ENCODE results near the gene PARP3.

PARP3 gene

GRCh38 chr3:51941463-51941797 is 733 bp upstream of the PARP3 start:
- TF ChIP-seq, protein P1, sequence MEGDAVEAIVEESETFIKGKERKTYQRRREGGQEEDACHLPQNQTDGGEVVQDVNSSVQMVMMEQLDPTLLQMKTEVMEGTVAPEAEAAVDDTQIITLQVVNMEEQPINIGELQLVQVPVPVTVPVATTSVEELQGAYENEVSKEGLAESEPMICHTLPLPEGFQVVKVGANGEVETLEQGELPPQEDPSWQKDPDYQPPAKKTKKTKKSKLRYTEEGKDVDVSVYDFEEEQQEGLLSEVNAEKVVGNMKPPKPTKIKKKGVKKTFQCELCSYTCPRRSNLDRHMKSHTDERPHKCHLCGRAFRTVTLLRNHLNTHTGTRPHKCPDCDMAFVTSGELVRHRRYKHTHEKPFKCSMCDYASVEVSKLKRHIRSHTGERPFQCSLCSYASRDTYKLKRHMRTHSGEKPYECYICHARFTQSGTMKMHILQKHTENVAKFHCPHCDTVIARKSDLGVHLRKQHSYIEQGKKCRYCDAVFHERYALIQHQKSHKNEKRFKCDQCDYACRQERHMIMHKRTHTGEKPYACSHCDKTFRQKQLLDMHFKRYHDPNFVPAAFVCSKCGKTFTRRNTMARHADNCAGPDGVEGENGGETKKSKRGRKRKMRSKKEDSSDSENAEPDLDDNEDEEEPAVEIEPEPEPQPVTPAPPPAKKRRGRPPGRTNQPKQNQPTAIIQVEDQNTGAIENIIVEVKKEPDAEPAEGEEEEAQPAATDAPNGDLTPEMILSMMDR (IDR thresholded peaks at IDR 0.05; ENCODE audit: borderline replicate concordance, extremely low read depth, low read length, poor library complexity, severe bottlenecking): no peak
- TF ChIP-seq EZH2 (IDR thresholded peaks at IDR 0.05; ENCODE audit: borderline replicate concordance, low read depth, low read length, severe bottlenecking): no peak
- H3K27ac ChIP-seq (ENCODE audit: low read length): peak overlapping the region; percentile 54
- H3K4me1 ChIP-seq (ENCODE audit: insufficient read depth, low read length): peaks cover 41% of the 10 kb centered on the region
- H4K20me1 ChIP-seq (ENCODE audit: insufficient read depth, low read length): peaks cover 13% of the 10 kb centered on the region
- no peaks in the 10 kb centered on the region for H3K9me3 ChIP-seq (ENCODE audit: insufficient read depth, low read length, severe bottlenecking)
- peak overlapping the region; percentile 97 for H3K4me2 ChIP-seq (ENCODE audit: insufficient read depth, low read length)
- H3K9ac ChIP-seq (ENCODE audit: low read depth, low read length): peak overlapping the region; percentile 77
- peak overlapping the region; percentile 69 for H2AFZ ChIP-seq (ENCODE audit: low read depth, low read length)
- H3K27me3 ChIP-seq (ENCODE audit: insufficient read depth, low read length, poor library complexity): no peaks in the 10 kb centered on the region
- no peak for DNase-seq
- no peak for ATAC-seq (ENCODE audit: insufficient read depth, low read depth)
- peaks cover 30% of the 10 kb centered on the region for H3K36me3 ChIP-seq (ENCODE audit: insufficient read depth, low read length)
- peak overlapping the region; percentile 82 to 84 for H3K4me3 ChIP-seq (ENCODE audit: low read depth in 1 of 2, low read length in 2 of 2)
- peaks cover 33% of the 10 kb centered on the region for H3K79me2 ChIP-seq (ENCODE audit: insufficient read depth, low read length)

DNA sequence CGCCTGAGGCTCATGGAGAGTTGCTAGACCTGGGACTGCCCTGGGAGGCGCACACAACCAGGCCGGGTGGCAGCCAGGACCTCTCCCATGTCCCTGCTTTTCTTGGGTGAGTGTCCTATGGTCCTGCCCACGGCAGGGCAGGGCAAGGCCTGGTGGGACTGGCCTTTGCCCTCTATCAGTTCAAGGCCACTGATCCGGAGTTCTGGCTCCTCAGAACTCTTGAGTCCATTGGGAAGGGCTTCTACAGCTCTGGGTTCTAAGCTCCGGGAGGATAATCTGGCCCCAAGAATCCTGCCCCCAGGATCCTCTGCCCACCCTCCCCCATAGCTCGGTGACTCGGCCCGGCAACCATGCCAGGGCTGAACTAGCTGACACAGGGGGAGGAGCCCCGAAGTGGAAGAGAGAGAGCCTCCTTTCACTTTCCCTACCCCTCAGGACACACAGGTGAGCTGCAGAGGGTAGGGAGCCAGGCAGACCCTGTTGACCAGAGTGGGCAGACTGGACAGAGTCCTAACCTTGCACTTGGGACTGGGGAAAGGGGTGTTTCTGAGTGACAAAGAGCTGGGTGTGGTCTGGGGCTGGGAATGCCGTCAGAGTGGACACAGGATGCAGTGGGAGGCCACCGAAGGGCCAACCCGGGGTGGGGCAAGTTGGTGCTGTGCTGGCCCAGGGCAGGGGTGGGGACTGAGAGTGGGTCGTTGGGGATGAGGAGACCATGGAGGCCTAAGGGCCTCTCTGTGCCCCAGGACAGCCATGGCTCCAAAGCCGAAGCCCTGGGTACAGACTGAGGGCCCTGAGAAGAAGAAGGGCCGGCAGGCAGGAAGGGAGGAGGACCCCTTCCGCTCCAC is 664 bp downstream of the PARP3 start:
- Histone ChIP-seq H3K27me3 (ENCODE audit: insufficient read depth, low read length, poor library complexity) (no peaks in the 10 kb centered on the region), H3K36me3 (ENCODE audit: insufficient read depth, low read length) (peaks cover 16% of the 10 kb centered on the region), H3K4me1 (ENCODE audit: insufficient read depth, low read length) (peaks cover 41% of the 10 kb centered on the region), H3K27ac (ENCODE audit: low read length) (peak overlapping the region; percentile 93), H3K4me2 (ENCODE audit: insufficient read depth, low read length) (peak overlapping the region; percentile 97), H3K79me2 (ENCODE audit: insufficient read depth, low read length) (peaks cover 33% of the 10 kb centered on the region), H3K9me3 (ENCODE audit: insufficient read depth, low read length, severe bottlenecking) (no peaks in the 10 kb centered on the region), H3K4me3 (ENCODE audit: low read depth in 1 of 2, low read length in 2 of 2) (peak overlapping the region; percentile 48 to 79; a peak in 3 of 4 replicates), H3K9ac (ENCODE audit: low read depth, low read length) (peak overlapping the region; percentile 95), H2AFZ (ENCODE audit: low read depth, low read length) (peak overlapping the region; percentile 98), H4K20me1 (ENCODE audit: insufficient read depth, low read length) (peaks cover 13% of the 10 kb centered on the region)
- ATAC-seq (ENCODE audit: insufficient read depth, low read depth): no peak
- peak; percentile 63 for DNase-seq
- no peak for TF ChIP-seq EZH2 (IDR thresholded peaks at IDR 0.05; ENCODE audit: borderline replicate concordance, low read depth, low read length, severe bottlenecking)
- TF ChIP-seq, protein P1 (IDR thresholded peaks at IDR 0.05; ENCODE audit: borderline replicate concordance, extremely low read depth, low read length, poor library complexity, severe bottlenecking): no peak

DNA sequence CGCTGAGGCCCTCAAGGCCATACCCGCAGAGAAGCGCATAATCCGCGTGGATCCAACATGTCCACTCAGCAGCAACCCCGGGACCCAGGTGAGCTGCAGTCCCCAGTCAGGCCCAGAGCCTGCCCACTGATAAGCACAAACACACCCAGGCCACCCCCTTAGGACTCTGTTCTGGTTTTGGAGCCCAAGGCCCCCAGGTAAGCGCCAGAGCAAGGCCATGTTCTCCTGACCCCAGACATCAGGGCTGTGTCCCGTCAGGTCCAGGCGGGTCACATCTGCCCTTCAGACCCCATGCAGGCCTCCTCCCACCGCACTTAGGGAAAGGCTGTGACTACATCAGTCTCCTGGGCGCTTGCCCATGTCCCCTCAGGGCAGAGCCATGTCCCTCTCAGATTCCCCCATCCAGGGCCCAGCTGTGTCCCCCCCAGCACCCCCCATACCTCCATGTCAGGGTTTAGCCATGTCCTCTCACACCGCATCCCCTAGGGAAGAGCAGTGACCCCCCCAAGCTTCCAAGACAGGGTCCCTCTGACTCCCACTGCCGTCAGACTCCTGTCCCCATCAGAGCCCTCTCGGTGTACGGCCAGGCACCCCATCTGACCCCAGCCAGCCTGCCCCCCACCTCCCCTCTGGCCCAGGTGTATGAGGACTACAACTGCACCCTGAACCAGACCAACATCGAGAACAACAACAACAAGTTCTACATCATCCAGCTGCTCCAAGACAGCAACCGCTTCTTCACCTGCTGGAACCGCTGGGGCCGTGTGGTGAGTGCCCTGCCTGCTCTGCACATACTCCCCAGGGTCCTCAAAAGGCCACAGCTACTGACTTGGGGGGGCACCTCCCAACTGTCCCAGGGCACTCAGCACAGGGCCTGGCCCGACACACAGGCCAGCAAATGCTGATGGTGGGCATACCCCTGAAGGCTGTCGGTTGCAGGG is 1.6 kb downstream of the PARP3 start:
- peak overlapping the region; percentile 93; the same call in 1 of the 2 replicates for H3K27ac ChIP-seq (ENCODE audit: low read length)
- H3K9ac ChIP-seq (ENCODE audit: low read depth, low read length): peak overlapping the region; percentile 95
- H3K4me2 ChIP-seq (ENCODE audit: insufficient read depth, low read length): peak overlapping the region; percentile 97
- H4K20me1 ChIP-seq (ENCODE audit: insufficient read depth, low read length): peaks cover 9% of the 10 kb centered on the region
- no peaks in the 10 kb centered on the region for H3K9me3 ChIP-seq (ENCODE audit: insufficient read depth, low read length, severe bottlenecking)
- no peak for TF ChIP-seq EZH2 (IDR thresholded peaks at IDR 0.05; ENCODE audit: borderline replicate concordance, low read depth, low read length, severe bottlenecking)
- TF ChIP-seq, protein P1 (IDR thresholded peaks at IDR 0.05; ENCODE audit: borderline replicate concordance, extremely low read depth, low read length, poor library complexity, severe bottlenecking): no peak
- H3K36me3 ChIP-seq (ENCODE audit: insufficient read depth, low read length): peaks cover 7% of the 10 kb centered on the region; the same call in 1 of the 2 replicates
- H3K79me2 ChIP-seq (ENCODE audit: insufficient read depth, low read length): peaks cover 32% of the 10 kb centered on the region
- ATAC-seq (ENCODE audit: insufficient read depth, low read depth): no peak
- H3K4me3 ChIP-seq (ENCODE audit: low read depth in 1 of 2, low read length in 2 of 2): 0 out of 4 replicates have a peak overlapping the region, but pooled peaks of 1 of the 2 experiments have one; percentile 79
- no peak for DNase-seq
- H3K27me3 ChIP-seq (ENCODE audit: insufficient read depth, low read length, poor library complexity): no peaks in the 10 kb centered on the region
- peak overlapping the region; percentile 98; the same call in 1 of the 2 replicates for H2AFZ ChIP-seq (ENCODE audit: low read depth, low read length)
- peaks cover 41% of the 10 kb centered on the region for H3K4me1 ChIP-seq (ENCODE audit: insufficient read depth, low read length)
